ENCODE measurements around the gene CCDC86.

GRCh38 chr11:60845338-60845737, 3.4 kb downstream of the CCDC86 start:
- TF ChIP-seq POLR2A (IDR thresholded peaks at IDR 0.05) (no peak), CTCF (IDR thresholded peaks at IDR 0.05) (no peak)
